ENCODE measurements around the gene IQGAP1.
"Not testable (repeated sequence)": the region's sequence is repeated elsewhere in the genome, so short reads cannot be mapped to it uniquely, and the experiment has no call there.

DNA sequence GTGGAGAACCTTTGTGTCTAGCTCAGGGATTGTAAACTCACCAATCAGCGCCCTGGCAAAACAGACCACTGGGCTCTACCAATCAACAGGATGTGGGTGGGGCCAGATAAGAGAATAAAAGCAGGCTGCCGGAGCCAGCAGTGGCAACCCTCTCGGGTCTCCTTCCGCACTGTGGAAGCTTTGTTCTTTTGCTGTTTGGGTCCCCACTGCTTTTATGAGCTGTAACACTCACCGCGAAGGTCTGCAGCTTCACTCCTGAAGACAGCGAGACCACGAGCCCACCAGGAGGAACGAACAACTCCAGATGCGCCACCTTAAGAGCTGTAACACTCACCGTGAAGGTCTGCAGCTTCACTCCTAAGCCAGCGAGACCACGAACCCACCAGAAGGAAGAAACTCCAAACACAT is 123.2 kb downstream of the IQGAP1 start:
- TF ChIP-seq, protein P1, sequence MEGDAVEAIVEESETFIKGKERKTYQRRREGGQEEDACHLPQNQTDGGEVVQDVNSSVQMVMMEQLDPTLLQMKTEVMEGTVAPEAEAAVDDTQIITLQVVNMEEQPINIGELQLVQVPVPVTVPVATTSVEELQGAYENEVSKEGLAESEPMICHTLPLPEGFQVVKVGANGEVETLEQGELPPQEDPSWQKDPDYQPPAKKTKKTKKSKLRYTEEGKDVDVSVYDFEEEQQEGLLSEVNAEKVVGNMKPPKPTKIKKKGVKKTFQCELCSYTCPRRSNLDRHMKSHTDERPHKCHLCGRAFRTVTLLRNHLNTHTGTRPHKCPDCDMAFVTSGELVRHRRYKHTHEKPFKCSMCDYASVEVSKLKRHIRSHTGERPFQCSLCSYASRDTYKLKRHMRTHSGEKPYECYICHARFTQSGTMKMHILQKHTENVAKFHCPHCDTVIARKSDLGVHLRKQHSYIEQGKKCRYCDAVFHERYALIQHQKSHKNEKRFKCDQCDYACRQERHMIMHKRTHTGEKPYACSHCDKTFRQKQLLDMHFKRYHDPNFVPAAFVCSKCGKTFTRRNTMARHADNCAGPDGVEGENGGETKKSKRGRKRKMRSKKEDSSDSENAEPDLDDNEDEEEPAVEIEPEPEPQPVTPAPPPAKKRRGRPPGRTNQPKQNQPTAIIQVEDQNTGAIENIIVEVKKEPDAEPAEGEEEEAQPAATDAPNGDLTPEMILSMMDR (IDR thresholded peaks at IDR 0.05): not testable (repeated sequence)
- not testable (repeated sequence) for TF ChIP-seq POLR2A (IDR thresholded peaks at IDR 0.05)
